EH (cell line): ENCODE data around the gene PCBD2.
"Not testable (repeated sequence)": the region's sequence is repeated elsewhere in the genome, so short reads cannot be mapped to it uniquely, and the experiment has no call there.

Experiments
- DNase-seq: peaks from one replicate; pipeline ENCODE4 v3.0.0-alpha.2; 2015; ENCODE audit warnings: low read depth

Gene PCBD2

DNA sequence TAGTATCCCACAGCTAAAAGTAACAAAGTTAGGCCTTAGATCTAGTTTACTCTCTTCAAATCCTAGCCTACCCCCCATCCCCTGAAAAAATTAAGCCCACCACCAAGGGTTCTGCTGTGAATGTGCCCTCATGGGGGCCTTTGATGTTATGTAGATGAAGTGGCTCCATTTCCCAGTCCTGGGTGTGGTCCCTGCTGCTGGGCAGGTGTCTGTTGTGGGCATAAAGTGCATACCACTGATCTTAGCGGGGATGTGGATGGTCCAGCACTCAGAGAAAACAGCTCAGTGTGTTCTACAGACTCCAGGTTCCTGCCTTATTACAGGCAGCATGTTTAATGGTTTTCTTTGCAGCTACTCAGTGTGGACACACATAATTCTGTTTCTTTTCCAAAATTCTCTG is 1.9 kb downstream of the PCBD2 start:
- no peak for DNase-seq

DNA sequence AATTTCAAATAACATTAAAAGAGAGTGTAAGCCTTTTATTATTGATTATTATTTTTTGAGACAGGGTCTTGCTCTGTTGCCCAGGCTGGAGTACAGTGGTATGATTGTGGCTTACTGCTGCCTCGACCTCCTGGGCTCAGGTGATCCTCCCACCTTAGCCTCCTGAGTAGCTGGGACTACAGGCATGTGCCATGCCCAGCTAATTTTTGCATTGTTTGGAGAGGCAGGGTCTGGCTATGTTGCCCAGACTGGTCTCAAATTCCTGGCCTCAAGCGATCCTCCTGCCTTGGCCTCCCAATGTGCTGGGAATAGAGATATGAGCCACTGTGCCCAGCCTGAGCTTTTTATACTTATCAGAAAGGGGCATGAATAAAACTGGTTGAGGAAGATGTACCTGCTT is 5.8 kb downstream of the PCBD2 start:
- DNase-seq: not testable (repeated sequence)

DNA sequence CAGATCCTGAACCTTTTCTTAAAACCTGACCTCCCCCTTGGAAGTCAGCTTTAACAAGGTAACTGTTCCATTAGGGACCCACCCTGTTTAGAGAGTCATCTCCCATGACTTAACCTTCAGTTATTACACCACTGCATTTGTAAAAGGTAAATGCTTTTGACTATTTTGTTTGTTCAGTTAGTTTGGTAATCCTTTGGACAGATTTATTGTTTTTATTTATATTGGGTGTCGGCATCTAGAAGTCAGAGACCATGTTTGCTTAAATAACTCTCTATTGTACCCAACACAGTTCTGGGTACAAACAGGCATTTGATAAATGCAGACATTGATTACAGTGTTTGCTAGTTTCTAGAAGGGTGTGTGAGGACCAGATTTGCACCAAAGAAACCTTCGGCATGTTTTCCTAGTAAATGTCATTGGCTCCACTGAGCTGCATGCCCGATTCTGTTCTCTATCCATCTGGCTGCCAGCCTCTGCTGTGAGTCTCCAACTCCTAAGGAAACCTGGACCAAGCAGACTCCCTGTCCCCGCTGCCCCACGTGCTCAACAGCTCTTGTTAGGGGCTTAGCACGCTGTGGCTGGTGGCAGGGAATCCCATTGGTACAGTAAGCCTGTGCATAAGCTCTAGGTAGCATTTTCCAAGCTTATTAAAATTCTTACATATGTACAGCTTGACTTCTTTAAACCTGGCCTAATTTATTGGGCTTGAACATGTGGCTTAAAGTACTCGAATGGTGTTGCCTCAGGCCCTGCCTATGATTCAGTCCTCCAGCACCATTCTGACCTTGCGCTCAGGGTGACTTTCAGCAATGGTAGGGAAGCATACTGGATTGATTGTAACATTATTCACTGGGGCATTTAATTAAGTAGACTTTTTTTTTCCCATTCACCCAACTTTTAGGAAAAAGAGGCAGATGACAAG is 6.6 kb downstream of the PCBD2 start:
- peak; percentile 44 for DNase-seq

DNA sequence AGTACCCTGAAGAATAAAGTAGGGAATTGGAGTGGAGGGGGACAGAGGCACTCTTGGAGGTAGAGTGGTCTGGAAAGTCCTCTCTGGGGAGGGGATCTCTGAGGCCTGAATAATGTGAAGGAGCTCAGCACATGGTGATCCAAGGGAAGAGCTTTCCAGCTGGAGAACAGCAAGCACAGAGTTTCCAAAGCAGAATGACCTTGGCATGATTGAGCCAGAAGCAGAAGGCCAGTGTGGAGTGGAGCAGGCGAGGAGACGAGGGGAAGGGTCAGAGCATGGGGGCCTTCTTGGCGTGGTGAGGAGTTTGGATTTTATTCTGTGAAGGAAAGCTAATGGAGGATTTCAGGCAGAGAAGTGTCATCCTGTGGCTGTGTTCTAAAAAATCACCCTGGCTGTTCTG is 8.3 kb downstream of the PCBD2 start:
- DNase-seq: no peak

DNA sequence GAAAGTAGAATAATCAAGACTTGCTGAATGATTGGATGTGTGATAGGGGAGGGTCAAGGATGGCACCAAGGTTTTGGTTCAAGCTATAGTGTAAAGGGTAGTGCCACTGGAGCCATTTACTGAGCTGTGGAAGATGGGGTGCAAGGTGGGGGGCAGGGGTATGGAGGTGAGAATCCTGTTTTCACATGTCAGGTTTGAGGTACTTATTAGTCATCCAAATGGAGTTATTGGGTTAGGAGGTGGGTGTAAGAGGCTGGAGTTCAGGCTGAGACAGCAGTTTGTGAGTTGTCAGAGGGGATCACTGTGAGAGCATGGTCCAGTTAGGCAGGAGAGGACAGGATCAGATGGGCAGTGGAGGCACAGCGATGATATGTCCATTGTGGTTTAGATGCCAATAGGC is 8.9 kb downstream of the PCBD2 start:
- no peak for DNase-seq

DNA sequence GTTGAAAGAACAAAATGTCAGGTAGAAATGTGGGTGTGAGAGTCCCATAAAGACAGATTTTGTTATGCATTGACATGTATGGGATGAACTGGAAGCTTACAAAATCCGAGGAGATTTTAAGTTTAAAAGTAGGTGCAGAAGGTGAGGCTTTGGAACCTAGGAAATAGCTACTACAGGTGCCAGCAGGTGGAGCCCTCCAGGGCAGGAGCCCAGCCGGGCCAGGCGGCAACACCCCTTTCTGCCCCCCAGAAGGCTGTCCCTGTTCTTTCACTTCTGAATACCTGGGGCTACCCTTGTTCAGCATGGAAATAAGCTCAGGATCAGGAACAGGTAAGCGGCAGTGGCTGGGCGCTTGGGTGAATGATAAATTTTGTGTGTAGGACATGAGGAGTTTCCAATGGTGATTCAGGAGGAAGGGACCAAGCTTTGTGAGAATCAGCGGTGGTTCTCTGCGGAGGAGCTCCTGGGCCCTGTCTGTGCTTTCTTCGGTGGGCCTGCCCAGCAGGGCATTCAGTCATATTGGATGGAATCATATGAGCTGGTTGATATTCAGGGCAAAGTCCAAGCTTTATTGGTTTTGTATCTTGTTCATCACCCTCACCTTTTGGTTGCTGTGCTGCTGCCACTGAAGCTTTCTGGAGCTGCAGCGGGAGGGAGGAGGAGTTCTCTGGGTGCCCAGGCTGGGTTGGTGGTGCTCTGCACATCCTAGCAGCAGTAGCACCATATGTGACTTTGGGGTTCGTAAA is 12.3 kb downstream of the PCBD2 start:
- no peak for DNase-seq

DNA sequence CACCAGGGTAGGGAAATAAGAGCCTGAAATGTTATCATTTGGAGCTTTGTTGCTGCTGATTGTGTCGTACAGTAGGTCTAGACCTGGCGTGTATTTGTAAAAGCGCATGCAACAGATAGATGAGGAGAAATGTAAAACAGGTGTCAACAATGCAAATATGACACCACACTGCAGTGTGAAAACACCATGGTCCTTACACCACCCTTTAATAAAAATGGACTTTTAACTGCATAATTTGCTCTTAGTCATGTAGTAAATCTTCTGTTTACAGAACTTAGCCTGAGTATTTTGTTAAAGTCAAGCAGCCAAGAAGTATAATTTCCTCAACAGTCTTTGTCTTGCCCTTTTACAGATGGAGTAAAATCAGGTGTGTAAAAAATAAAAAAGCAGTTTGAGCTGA is 13.9 kb downstream of the PCBD2 start:
- no peak for DNase-seq

DNA sequence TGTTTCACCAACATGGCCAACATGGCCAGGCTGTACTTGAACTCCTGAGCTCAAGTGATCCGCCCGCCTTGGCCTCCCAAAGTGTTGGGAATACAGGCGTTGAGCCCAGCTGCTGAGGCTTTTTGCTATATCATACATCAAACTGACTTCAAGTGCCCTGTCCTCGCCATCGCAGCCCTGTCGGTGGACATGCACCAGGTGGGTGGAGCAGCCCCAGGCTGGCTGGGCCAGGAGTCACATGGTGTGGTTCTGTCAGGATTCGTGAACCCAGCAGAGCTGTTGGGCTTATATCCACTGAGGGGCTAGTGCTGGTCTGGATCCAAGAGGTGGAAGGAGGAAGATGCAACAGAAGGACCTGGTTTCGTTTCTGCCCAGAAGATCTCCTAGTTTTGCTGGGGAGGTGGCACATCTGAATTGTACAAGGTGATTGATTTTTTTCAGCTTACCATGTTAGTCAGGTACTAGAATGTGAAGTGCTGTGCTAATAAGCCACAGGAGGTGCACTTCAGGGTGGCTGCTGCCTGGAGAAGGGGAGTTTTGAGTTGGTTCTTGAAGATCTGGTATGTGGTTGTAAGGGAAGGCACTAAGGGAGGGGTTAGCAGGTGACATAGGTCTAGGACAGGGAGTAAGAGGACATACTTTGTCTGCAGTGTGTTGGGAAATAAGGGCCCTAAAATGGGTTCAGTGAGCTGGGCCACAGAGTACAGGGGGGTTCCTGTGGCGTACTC is 16.1 kb downstream of the PCBD2 start:
- no peak for DNase-seq

DNA sequence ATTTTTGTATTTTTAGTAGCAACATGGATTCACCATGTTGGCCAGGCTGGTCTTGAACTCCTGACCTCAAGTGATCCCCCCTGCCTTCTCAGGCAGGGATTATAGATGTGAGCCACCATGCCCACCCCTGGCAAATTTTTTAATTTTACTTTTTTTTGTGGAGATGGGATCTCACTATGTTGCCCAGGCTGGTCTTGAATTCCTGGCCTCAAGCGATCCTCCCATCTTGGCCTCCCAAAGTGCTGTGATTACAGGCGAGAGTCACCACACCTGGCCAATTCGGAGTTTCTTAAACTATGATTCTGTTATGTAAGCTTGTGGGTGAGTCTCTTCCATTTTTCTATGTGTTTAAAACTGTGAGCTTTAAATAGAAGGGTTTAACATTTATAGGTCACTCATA is 27.6 kb downstream of the PCBD2 start:
- no peak for DNase-seq

DNA sequence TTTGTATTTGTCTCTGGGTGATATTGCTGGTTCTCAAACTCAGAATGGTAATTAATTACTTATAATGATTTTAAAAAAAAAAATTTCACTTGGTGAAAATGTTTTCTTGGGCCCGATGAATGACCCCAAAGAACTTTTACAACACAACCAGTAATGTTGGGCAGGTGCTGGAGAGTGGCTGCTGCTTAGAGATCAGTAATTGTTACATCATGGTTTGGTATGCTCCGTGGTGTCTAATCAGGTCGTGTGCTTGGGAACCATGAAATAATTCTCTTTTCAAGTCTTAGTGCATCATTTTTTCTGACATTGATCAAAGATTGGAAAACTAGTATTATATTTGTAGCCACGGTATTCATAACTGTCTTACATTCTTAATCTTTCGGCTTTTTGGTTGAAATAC is 29.3 kb downstream of the PCBD2 start:
- no peak for DNase-seq

DNA sequence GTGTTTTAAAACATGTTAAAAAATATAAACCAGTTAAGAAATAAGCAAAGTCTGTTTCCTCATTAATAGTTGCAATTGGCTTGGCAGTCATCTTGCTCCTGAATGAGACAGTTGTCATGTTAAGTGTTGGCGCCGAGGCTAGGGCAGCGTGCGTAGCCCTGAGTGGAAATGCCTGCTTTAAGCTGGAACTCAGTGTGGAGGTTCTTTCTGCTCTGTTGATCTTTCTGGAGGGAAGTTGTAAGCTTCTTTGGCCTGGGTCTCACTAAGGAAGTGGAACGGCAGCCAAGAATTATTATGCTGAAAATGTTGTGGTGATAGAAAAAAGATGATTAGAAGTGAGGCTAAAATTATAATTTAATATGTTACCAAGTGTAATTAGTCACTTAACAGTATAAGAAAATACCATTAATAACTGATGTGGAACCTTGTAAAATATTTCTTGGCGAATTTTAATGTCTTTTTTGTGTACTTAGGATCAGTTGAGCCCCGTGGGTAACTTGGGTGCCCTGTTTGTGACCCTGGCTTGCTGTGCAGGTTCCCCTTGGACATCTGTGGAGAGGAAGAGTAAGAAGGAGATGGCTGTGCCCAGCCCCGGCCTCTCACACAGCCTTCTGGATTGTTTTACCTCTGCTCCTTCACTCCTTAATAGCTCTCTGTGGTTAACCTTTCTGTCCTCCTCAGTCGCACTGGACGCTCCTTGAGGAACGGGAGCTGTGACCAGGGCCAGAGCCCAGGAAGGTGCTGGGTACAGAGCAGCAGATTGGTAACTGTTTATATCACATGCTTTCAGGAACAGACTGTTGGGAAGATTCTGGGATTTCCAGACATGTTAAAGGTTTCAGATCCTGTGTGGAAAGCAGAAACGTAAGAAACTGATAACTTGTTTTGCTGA is 31.0 kb downstream of the PCBD2 start:
- DNase-seq: no peak

DNA sequence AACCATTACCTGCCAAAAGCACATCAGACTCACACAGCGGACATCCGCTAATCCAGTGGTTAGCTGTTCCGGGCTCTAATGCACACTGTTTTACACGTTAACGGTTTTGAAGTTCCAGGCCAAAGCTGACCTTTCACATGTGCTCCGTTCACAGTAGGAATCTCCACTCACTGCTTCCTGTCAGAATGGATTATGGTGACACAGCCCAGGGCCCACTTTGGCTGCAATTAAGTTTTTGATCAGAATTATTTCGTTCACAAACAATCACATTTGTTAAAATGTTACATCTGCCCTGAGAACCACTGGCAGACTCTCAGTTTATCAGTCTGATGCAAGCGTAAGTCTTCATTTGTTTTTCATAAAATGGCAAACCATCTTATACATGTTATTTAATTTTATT is 32.6 kb downstream of the PCBD2 start:
- DNase-seq: no peak

DNA sequence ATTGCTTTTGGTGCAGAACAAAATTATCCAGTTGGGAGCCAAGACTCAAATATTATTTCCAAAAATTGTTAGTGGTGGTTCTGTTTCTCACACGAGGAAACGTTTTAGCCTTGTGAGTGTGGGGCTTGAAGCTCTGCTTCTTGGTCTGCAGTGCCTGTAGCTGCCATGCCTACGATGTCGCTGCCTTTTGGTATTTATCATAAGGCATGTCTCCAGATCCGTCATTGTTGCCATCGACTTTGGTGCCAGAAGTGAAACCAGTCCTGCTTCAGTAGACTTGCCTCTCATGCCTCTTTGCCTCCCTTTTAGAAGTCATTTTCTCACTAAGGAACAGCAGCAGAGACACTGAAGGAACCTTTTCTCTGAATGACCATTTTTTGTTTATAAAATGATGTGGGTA is 33.1 kb downstream of the PCBD2 start:
- no peak for DNase-seq

DNA sequence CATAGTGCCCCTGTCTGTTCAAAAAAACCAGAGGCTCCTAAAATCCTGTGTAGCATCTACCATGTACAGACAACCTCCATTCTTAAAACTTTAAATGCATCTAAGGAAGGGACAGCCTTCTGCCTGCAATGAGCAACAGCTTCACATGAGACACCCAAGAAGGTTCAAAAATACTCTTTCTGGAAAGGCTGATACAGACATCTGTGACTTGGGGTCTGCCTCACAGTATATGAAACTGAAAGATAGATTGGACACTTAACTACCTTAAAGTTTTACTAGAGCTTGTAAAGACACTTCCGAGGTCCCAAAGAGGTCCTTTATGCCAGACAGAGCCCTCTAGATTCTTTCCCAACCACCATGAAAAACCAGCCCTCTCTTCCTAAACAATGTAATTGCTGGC is 34.6 kb downstream of the PCBD2 start:
- no peak for DNase-seq

DNA sequence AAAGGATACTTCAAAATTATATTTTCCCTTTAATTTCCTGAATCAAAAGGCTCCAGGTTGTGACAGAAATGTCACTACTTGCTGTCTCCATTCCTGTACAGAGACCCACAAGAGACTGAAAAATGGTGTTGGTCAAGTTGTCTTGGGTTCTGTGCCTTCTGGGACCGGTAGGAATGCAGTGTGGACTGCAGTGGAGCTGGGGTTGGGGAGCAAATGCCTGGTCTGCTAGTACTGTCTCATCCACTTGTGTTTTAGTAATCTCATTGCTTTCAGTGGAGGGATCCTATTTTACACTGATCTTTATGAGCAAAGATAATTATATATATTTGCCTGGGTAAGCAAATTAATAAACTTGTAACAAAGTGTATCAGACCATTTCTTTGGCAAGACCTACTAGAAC is 38.6 kb downstream of the PCBD2 start:
- DNase-seq: no peak

DNA sequence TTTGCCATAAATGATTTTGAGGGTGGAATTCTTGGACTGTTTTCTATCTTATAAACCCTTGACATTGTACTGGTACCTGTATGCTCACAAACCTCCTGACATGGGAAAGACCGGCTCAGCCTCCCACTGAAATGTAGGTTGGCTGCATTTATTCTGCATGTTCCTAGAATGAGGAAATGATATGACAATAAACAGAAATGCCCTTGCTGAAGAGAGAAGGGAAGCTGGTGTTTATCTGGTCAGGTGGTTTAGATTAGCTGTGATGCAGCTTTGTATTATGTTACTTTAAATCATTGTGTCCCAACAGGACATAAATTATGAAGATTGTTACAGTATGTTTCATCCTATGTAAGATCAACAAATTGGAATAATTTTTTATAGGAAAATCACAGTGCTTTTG is 39.7 kb downstream of the PCBD2 start:
- DNase-seq: no peak

DNA sequence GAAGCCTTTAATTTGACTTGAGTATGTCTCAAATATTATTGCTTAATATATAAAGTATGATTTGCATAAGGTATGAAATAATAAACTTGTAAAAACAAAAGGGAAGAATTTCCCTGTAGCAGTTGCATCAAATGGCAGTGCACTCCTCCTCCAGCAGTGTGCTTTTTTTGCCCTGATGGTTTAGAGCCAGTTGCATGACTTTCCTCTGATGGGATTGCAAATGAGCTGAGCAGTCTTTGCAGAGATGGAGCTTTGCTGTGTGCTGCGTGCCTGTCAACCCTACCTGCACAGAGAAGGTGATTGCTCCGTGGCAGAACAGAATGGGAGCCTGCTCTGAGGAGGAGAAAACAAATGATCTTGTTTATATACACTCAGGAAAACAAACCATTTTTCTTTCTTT is 40.1 kb downstream of the PCBD2 start:
- DNase-seq: no peak

DNA sequence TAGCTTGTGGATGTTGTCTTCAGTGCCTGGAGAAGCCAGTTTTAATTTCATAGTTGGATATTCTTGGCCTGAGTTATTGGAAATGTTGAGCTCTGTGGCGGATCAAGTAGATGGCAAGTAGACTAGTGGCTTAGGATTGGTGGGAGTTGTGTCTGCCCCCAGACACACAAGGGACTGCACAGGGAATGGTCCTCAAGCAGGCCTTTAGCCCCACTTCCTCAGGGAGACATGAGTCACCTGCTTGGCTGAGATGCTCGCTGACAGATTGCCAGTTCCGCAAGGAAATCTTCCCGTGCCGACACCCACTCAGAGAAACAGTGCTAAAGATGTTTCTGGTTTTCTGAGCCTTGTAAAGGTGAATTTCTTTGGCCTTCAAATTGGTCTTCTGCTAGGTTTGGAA is 44.0 kb downstream of the PCBD2 start:
- peak; percentile 19 for DNase-seq

DNA sequence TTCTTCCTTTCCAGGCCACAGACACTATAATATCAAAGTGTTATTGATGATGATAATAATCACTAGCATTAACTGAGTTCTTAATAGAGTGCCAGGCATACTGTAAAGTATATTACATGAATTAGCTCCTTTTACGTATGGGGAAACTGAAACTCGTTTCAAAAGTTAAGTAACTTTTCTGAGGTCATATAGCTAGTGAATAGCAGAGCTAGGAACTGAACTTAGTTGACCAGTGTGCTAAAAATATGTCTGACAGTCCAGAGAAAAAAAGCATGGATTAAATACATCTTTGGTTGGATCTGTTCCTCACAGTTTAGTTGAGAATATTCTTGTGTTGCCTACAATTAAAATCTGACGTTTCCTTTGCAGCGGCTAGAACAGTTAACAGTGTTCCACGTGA is 44.4 kb downstream of the PCBD2 start:
- no peak for DNase-seq

DNA sequence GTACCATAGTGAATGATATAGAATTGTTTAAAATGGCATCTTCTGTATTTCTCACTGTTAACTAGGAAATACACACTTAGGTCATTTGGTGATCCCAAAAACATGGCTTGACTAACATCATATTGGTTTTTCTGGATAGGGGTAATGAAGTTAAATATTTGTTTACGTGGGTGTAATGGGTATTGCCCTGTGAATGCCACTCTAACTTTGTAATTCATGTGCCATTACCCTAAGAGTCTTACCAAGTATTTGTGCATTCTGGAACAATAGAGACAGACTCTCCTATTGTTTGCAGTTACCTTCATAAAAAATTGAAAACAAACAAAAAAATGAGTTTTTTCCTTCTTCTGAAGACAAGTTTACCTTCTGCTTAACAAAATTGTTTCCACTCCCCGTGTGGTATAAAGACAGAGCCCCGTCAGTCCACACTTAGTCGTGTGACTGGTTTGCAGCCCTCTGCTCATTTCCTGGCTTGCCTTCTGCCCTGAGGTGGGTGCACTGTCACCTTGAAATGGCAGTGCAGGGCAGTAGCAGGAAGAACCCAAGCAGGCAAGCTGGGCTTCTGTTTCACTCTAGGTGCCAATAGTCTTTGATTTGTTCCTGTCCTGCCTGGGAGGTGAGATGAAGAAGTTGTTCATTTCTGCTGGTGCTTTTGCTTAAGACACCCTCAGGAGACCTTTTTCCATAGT is 53.1 kb downstream of the PCBD2 start:
- no peak for DNase-seq

DNA sequence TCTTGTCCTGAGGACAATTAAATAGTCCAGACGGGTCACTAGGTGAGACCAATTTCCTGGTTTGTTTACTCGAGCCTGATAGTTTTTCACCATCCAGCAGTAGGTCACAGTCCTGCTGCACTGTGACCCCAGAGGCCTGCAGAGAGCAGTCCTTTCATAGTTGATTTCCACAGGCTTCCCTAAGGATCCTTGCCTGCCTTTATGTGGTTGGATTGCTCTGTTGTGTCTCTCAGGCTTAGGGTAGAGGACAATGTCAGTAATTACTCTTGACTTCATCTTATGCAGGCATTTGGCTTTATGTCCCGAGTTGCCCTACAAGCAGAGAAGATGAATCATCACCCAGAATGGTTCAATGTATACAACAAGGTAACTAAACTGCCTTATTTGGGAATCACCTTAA is 53.8 kb downstream of the PCBD2 start:
- no peak for DNase-seq
